WTC11 (cell line): ENCODE results near the gene TMEFF2.

ENCODE experiments used
- NFATC4 ChIP-seq: fragments of 250-450 bp; sonication (Bioruptor Pico); IDR thresholded peaks from 2 replicates; pipeline ENCODE4 v1.9.0; 2021; ENCODE audit warnings: mild to moderate bottlenecking
- NFYB ChIP-seq: sonication (generic); formaldehyde crosslinking; conservative IDR thresholded peaks from 2 replicates; pipeline ENCODE4 v1.8.0; 2022; ENCODE audit warnings: low read depth, missing genetic modification reagents
- TF ChIP-seq, protein P1 (sequence below): fragments of 200-600 bp; IDR thresholded peaks from 2 replicates; pipeline ENCODE4 v1.8.0; 2022; ENCODE audit warnings: antibody characterized with exemption

DNA sequence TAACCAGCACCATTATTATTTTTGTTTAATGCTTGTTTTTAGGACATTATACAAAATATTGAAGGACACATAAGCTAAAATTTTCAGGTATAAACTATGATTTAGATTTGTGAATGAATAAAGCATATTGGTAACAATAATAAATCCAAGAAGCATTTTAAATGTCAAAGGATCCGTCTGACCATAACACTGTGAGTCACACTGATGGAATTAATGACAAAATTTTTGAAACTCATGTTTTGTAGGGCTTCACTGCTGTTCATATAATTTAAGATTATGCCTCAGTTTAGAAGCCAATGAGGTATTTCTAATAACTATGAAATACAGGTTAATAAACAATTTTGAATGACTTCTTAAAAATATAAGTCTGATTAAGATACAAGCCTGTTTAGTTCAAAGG is 124.6 kb downstream of the TMEFF2 start:
- TF ChIP-seq, protein P1, sequence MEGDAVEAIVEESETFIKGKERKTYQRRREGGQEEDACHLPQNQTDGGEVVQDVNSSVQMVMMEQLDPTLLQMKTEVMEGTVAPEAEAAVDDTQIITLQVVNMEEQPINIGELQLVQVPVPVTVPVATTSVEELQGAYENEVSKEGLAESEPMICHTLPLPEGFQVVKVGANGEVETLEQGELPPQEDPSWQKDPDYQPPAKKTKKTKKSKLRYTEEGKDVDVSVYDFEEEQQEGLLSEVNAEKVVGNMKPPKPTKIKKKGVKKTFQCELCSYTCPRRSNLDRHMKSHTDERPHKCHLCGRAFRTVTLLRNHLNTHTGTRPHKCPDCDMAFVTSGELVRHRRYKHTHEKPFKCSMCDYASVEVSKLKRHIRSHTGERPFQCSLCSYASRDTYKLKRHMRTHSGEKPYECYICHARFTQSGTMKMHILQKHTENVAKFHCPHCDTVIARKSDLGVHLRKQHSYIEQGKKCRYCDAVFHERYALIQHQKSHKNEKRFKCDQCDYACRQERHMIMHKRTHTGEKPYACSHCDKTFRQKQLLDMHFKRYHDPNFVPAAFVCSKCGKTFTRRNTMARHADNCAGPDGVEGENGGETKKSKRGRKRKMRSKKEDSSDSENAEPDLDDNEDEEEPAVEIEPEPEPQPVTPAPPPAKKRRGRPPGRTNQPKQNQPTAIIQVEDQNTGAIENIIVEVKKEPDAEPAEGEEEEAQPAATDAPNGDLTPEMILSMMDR: no peak
- TF ChIP-seq NFYB (CRISPR knock-in tag) (no peak), NFATC4 (CRISPR knock-in tag) (no peak)
